Activated naive CD4-positive, alpha-beta T cell treated with anti-CD3 and anti-CD28 coated beads, Interleukin-2, amount 50 U/mL, for 24 hours (primary cell): ENCODE results near the gene MSI2.

Source experiments
- H3K27ac Mint-ChIP-seq: one replicate; pipeline ENCODE4 v1.8.0; 2021; ENCODE audit warnings: mild to moderate bottlenecking, mixed read lengths
- H3K27me3 Mint-ChIP-seq: one replicate; pipeline ENCODE4 v1.8.0; 2021; ENCODE audit warnings: mixed read lengths
- H3K36me3 Mint-ChIP-seq: one replicate; pipeline ENCODE4 v1.8.0; 2021; ENCODE audit warnings: mixed read lengths
- H3K4me1 Mint-ChIP-seq: one replicate; pipeline ENCODE4 v1.8.0; 2021; ENCODE audit warnings: mixed read lengths
- H3K4me3 Mint-ChIP-seq: one replicate; pipeline ENCODE4 v1.8.0; 2021; ENCODE audit warnings: mild to moderate bottlenecking, mixed read lengths
- H3K9me3 Mint-ChIP-seq: one replicate; pipeline ENCODE4 v1.8.0; 2021; ENCODE audit warnings: mixed read lengths

MSI2 gene

GRCh38 chr17:57578608-57579225 lies 322.4 kb downstream of the MSI2 start:
- no peaks in the 10 kb centered on the region for H3K27me3 Mint-ChIP-seq
- no peaks in the 10 kb centered on the region for H3K36me3 Mint-ChIP-seq
- H3K27ac Mint-ChIP-seq = no peak overlapping the region
- no peak overlapping the region for H3K4me3 Mint-ChIP-seq
- H3K9me3 Mint-ChIP-seq = no peaks in the 10 kb centered on the region
- H3K4me1 Mint-ChIP-seq = peaks cover 14% of the 10 kb centered on the region

- H3K27ac Mint-ChIP-seq = no peak overlapping the region
- H3K4me3 Mint-ChIP-seq = no peak overlapping the region
- H3K9me3 Mint-ChIP-seq = no peaks in the 10 kb centered on the region
- H3K4me1 Mint-ChIP-seq = peaks cover 14% of the 10 kb centered on the region
- no peaks in the 10 kb centered on the region for H3K36me3 Mint-ChIP-seq
- H3K27me3 Mint-ChIP-seq = no peaks in the 10 kb centered on the region
Observed at GRCh38 chr17:57579245-57579644, 322.9 kb downstream of the MSI2 start.

- H3K36me3 Mint-ChIP-seq = no peaks in the 10 kb centered on the region
- H3K27ac Mint-ChIP-seq = no peak overlapping the region
- no peaks in the 10 kb centered on the region for H3K9me3 Mint-ChIP-seq
- H3K4me1 Mint-ChIP-seq = peaks cover 14% of the 10 kb centered on the region
- H3K4me3 Mint-ChIP-seq = no peak overlapping the region
- H3K27me3 Mint-ChIP-seq = no peaks in the 10 kb centered on the region
Observed at GRCh38 chr17:57580055-57580739, 323.9 kb downstream of the MSI2 start.

GRCh38 chr17:57582881-57583756 lies 326.8 kb downstream of the MSI2 start:
- H3K4me3 Mint-ChIP-seq = no peak overlapping the region
- H3K27ac Mint-ChIP-seq = no peak overlapping the region
- H3K4me1 Mint-ChIP-seq = peaks cover 10% of the 10 kb centered on the region
- no peaks in the 10 kb centered on the region for H3K27me3 Mint-ChIP-seq
- H3K9me3 Mint-ChIP-seq = no peaks in the 10 kb centered on the region
- peaks cover 3% of the 10 kb centered on the region for H3K36me3 Mint-ChIP-seq

GRCh38 chr17:57584050-57584551 lies 327.8 kb downstream of the MSI2 start:
- Mint-ChIP-seq H3K27ac (no peak overlapping the region), H3K4me1 (peaks cover 9% of the 10 kb centered on the region), H3K4me3 (no peak overlapping the region), H3K36me3 (peaks cover 3% of the 10 kb centered on the region), H3K27me3 (no peaks in the 10 kb centered on the region), H3K9me3 (no peaks in the 10 kb centered on the region)

GRCh38 chr17:57585341-57586195 lies 329.2 kb downstream of the MSI2 start:
- peaks cover 3% of the 10 kb centered on the region for H3K36me3 Mint-ChIP-seq
- H3K27ac Mint-ChIP-seq = no peak overlapping the region
- no peaks in the 10 kb centered on the region for H3K27me3 Mint-ChIP-seq
- peaks cover 9% of the 10 kb centered on the region for H3K4me1 Mint-ChIP-seq
- H3K9me3 Mint-ChIP-seq = no peaks in the 10 kb centered on the region
- H3K4me3 Mint-ChIP-seq = no peak overlapping the region

- H3K9me3 Mint-ChIP-seq = no peaks in the 10 kb centered on the region
- H3K27me3 Mint-ChIP-seq = no peaks in the 10 kb centered on the region
- peaks cover 3% of the 10 kb centered on the region for H3K36me3 Mint-ChIP-seq
- H3K27ac Mint-ChIP-seq = peak overlapping the region; percentile 51
- no peak overlapping the region for H3K4me3 Mint-ChIP-seq
- H3K4me1 Mint-ChIP-seq = peaks cover 9% of the 10 kb centered on the region
Observed at GRCh38 chr17:57586196-57586740, 329.9 kb downstream of the MSI2 start.

- Mint-ChIP-seq H3K36me3 (peaks cover 3% of the 10 kb centered on the region), H3K4me1 (peaks cover 7% of the 10 kb centered on the region), H3K27ac (no peak overlapping the region), H3K9me3 (no peaks in the 10 kb centered on the region), H3K4me3 (no peak overlapping the region), H3K27me3 (no peaks in the 10 kb centered on the region)
Observed at GRCh38 chr17:57586742-57587141, 330.4 kb downstream of the MSI2 start.

- peaks cover 6% of the 10 kb centered on the region for H3K4me1 Mint-ChIP-seq
- no peak overlapping the region for H3K27ac Mint-ChIP-seq
- no peaks in the 10 kb centered on the region for H3K9me3 Mint-ChIP-seq
- H3K4me3 Mint-ChIP-seq = no peak overlapping the region
- peaks cover 3% of the 10 kb centered on the region for H3K36me3 Mint-ChIP-seq
- H3K27me3 Mint-ChIP-seq = no peaks in the 10 kb centered on the region
Observed at GRCh38 chr17:57587193-57587969, 331.1 kb downstream of the MSI2 start.

GRCh38 chr17:57588086-57588485 lies 331.8 kb downstream of the MSI2 start:
- H3K27ac Mint-ChIP-seq = peak overlapping the region; percentile 4
- H3K27me3 Mint-ChIP-seq = no peaks in the 10 kb centered on the region
- no peaks in the 10 kb centered on the region for H3K4me1 Mint-ChIP-seq
- peaks cover 3% of the 10 kb centered on the region for H3K36me3 Mint-ChIP-seq
- H3K9me3 Mint-ChIP-seq = no peaks in the 10 kb centered on the region
- H3K4me3 Mint-ChIP-seq = no peak overlapping the region

GRCh38 chr17:57589151-57590034 lies 333.1 kb downstream of the MSI2 start:
- peaks cover 5% of the 10 kb centered on the region for H3K36me3 Mint-ChIP-seq
- no peak overlapping the region for H3K4me3 Mint-ChIP-seq
- H3K27me3 Mint-ChIP-seq = no peaks in the 10 kb centered on the region
- no peaks in the 10 kb centered on the region for H3K9me3 Mint-ChIP-seq
- no peak overlapping the region for H3K27ac Mint-ChIP-seq
- no peaks in the 10 kb centered on the region for H3K4me1 Mint-ChIP-seq

GRCh38 chr17:57593739-57594462 lies 337.6 kb downstream of the MSI2 start:
- peaks cover 14% of the 10 kb centered on the region for H3K4me1 Mint-ChIP-seq
- H3K9me3 Mint-ChIP-seq = no peaks in the 10 kb centered on the region
- H3K36me3 Mint-ChIP-seq = peaks cover 3% of the 10 kb centered on the region
- no peak overlapping the region for H3K4me3 Mint-ChIP-seq
- no peak overlapping the region for H3K27ac Mint-ChIP-seq
- H3K27me3 Mint-ChIP-seq = no peaks in the 10 kb centered on the region

GRCh38 chr17:57594767-57595166 lies 338.4 kb downstream of the MSI2 start:
- no peaks in the 10 kb centered on the region for H3K27me3 Mint-ChIP-seq
- no peak overlapping the region for H3K27ac Mint-ChIP-seq
- no peaks in the 10 kb centered on the region for H3K9me3 Mint-ChIP-seq
- peaks cover 3% of the 10 kb centered on the region for H3K36me3 Mint-ChIP-seq
- H3K4me1 Mint-ChIP-seq = peaks cover 22% of the 10 kb centered on the region
- no peak overlapping the region for H3K4me3 Mint-ChIP-seq
